ENCODE measurements around the gene C22orf42. TPM values are rescaled to one million over a fixed set of nuclear protein-coding genes. Genes with fewer than 3 reads are reported as not detected.
"Not testable (repeated sequence)": the region's sequence is repeated elsewhere in the genome, so short reads cannot be mapped to it uniquely, and the experiment has no call there.

Gene C22orf42
- total RNA-seq: not detected in 2 replicates

GRCh38 chr22:32158712-32159533 is at the start of gene C22orf42:
C22orf42 (minus strand) TSS chr22:32159303; CDS start chr22:32159215, 88 bp downstream.
- DNase-seq (ENCODE audit: low read depth): no peak

DNA sequence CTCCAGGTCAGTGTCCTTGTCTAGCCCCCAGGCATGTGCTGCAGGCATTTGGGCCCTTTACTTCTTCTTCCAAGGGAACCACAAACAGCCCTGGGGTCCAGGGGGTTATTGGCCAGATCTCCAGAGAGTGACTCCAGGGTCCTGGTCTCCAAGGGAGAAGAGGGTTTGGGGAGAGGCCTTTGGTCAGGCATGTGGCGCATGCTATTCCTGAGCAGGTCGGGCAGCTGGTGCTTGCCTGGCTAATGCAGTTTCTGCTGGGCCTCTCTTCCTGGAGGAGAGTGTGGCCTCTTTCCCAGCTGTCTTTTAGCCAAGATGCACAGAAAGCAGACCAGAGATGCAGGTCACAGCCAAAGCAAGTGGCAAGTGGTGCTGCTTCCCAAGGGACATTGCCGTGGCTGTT is 49.6 kb upstream of the C22orf42 start:
- no peak for DNase-seq (ENCODE audit: low read depth)

DNA sequence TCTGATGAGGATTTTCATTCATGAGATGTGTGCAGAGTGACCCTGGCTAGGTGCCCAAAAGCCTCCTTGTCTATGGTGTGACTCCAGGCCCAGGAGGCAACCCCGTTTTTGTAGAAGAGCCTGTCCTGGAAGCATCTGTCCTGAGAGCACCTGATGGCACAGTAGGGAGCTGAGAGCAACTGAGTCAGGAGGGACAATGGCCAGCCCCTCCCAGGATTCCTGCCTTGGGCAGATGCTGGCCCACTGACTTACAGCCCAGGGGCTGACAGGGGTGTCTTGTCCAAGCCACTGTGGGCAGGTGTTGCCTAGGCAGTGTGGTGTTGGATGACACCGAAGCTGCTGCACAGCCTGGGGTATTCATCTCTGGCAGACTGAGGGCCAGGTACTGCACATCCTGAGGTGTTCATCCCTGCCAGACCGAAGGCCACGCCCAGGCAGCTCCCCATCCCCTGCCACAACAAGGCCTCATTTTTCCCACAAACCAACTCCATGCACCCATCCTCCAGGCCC is 48.9 kb upstream of the C22orf42 start:
- DNase-seq (ENCODE audit: low read depth): no peak

- DNase-seq (ENCODE audit: low read depth): peak; percentile 20
Observed at GRCh38 chr22:32206774-32207758, 48.0 kb upstream of the C22orf42 start.

- no peak for DNase-seq (ENCODE audit: low read depth)
Observed at GRCh38 chr22:32205974-32206773, 47.1 kb upstream of the C22orf42 start.

- DNase-seq (ENCODE audit: low read depth): peak; percentile 52
Observed at GRCh38 chr22:32204856-32205722, 46.0 kb upstream of the C22orf42 start, which contains the start of gene RFPL2. RFPL2 (minus strand) TSS chr22:32205073; CDS start chr22:32202451, 2,622 bp downstream.

DNA sequence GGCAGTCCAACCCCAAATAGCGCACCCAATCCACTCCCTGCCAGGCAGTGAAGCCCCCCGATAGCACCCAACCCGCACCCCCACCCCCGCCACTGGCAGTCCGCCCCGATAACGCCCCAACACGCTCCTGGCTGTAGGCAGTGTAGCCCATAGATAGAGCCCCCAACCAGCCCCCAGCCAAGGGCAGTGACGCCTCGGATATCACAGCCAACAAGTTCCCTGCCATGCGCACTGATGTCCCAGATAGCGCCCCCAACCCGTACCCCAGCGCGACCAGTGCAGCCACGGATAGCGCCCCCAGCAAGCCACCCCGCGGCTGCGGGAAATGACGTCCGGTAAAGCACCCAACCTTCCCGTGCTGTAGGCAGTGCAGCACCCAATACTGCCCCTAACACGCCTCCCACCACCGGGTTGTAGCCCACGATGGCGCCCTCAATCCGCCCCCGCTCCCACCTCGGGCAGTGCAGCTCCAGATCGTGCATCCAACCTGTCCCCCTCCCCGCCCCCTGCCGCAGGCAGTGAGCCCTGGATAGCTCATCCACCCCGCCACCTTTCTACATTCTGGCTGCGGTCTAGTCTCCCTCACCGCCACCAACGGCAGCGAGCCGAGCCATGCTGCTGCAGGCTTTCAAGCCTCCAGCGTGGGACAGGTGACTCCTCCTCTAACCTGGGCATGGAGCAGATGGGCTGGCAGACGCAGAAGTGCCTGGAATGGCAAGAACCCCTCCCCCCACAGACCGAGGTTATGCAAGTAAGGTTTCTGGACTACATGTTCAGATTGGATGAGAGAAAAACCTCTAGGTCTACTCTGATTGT is 45.1 kb upstream of the C22orf42 start:
- DNase-seq (ENCODE audit: low read depth): peak; percentile 55

DNA sequence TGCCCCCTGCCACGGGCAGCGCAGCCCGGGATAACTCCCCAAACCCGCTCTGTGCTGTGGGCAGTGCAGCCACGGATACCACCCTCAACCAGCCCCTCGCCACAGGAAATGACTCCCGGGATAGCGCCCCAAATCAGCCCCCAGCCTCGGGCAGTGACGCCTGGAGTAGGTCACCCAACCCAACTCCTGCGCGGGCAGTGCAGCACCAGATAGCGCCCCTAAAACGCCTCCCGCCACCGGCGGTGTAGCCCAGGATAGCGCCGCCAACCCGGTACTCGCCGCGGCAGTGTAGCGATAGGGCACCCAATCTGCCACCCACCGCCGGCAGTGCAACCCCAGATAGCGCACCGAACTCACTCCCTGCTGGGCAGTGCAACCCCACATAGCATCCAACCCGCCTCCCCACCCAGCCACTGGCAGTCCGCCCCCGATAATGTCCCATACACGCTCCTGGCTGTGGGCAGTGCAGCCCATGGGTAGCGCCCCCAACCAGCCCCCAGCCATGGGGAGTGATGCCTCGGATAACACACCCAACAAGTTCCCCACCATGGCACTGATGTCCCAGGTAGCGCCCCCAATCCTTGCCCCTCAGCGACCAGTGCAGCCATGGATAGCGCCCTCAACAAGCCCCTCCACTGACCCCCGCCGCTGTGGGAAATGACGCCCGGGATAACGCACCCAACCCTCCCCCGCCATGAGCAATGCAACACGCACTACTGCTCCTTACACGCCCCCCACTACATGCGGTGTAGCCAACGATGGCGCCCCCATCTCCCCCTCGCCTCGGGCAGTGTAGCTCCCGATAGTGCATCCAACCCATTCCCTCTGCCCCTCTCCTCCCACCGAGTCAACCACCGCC is 44.3 kb upstream of the C22orf42 start:
- no peak for DNase-seq (ENCODE audit: low read depth)

DNA sequence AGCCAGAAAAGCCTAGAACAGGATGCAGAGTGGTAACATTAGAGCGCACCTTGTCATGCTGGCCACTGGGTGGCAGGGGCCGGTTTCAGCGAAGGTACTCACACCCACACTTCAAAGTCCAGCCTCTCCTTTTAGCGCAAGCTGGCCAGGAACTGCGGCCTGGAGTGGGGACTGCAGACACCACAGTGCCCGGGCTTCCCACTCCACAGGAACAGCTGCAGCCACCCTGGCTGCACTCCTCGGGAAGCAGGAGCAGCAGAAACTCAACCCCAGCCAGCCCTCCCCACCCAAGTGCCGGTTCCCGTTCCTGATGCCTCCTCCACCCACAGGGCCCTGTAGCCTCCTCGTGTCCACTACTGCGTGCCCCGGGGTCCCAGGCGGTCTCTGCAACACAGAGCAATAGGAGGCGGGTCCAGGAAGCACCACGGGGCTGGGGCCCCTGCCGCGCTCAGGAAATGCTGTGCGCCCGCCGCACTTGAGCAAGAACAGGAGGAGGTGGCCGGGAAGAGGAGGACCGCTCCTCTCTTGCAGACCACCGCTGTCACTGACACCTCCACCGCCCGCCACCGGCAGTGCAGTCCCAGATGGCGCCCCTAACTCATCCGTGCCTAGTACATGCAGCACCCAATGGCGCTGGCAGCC is 43.6 kb upstream of the C22orf42 start:
- peak; percentile 67 for DNase-seq (ENCODE audit: low read depth)

DNA sequence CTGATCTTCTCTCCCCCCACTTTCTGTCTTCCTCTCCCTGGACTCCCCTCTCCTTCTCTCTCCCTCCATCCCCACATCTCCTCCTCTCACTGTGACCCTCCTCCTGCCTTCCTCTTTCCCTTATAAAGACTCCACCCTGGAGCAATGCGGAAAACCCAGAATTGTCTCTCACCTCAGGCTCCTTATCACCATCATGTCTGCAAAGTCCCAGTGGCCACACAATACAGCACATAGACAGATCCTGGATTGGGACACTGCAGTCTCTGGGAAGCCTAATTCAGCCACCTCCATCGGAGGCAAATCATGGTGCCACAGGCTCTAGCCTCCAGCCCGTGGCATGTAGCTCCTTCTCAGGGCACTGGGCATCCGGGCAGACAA is 43.0 kb upstream of the C22orf42 start:
- no peak for DNase-seq (ENCODE audit: low read depth)

- DNase-seq (ENCODE audit: low read depth): no peak
Observed at GRCh38 chr22:32200752-32201151, 41.6 kb upstream of the C22orf42 start.

DNA sequence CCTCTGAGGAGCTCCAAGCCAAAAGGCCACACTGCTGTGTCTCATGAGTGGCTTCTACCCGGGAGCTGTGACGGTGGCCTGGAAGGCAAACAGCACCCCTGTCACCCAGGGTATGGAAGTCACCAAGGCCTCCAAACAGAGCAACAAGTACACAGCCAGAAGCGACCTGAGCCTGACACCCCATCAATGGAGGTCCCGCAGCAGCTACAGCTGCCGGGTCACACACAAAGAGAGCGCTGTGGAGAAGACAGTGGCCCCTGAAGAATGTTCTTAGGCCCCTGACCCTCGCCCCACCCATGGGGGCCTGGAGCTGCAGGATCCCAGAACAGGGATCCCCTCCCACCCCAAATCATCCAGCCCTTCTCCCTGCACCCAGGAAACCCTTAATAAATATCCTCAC is 40.9 kb upstream of the C22orf42 start:
- no peak for DNase-seq (ENCODE audit: low read depth)

- DNase-seq (ENCODE audit: low read depth): no peak
Observed at GRCh38 chr22:32199341-32199740, 40.2 kb upstream of the C22orf42 start.

DNA sequence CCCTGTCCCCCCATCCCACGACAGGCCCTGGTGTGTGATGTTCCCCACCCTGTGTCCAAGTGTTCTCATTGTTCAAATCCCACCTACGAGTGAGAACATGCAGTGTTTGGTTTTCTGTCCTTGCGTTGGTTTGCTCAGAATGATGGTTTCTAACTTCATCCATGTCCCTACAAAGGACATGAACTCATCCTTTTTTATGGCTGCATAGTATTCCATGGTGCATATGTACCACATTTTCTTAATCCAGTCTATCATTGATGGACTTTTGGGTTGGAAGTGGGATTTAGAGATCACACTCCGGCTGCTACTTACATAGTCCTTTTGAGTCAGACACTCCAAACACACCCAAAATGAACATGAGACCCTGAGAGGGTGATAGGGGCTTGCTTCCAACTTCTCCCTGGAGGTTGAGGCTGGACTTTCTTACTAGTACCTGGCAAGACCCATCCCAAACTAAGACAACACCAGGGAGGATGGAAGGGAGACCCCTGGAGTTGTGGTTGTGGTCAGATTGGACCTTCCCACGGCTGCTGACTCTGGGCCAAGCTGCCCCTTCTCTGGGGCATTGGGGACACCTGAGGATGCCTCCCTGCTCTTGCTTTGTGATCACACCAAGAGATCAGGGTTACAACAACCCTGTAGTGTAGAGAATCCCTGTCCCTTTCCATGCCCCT is 38.6 kb upstream of the C22orf42 start:
- not testable (repeated sequence) for DNase-seq (ENCODE audit: low read depth)

DNA sequence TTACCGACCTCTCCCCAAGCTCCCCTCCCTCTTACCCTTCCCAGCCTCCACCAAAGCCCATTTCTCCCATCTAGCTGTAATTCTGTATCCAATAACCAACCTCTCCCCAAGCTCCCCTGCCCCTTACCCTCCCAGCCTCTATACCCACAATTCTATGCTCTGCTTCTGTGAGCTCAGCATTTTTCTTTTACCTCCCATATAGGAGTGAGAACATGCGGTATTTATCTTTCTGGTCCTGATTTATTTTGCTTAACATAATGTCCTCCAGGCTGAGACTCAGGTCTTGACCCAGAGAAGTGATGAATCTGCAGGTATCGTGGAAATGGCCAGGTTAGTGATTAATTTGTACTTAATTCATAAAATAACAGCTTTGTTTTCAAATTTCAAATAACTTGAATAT is 36.8 kb upstream of the C22orf42 start:
- DNase-seq (ENCODE audit: low read depth): not testable (repeated sequence)

DNA sequence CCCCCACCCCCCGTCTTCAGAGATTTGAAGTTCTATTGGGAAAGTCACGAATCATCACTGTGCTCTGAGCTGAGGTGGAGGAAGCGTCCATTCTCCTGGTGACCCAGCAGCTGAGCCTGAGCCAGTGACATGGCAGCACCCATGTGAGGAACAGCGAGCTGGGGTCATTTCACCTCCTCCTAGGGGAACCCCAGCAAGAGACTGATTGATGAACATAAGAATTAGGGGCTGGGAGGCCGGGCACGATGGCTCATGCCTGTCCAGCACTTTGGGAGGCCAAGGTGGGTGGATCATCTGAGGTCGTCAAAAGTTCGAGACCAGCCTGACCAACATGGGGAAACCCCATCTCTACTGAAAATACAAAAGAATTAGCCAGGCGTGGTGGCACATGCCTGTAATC is 34.2 kb upstream of the C22orf42 start:
- DNase-seq (ENCODE audit: low read depth): not testable (repeated sequence)

DNA sequence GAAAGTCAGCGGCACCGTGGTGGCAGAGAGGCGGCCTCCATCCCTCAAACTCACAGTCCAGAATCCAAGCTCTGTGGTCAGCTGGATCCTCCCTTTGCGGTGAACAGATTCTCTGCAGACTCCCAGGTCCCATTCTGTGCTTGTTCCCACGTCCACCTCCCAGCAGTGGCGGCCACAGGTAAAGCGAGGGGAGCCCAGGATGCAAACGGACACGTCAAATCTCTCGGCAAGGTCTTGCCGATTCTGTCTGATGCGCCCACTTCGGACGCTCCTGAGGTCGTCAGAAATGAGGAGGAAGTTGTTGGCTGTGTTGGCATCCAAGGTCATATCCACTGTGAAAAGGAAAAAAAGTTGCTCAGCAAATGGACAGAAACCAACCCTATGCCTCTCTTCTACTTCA is 31.9 kb upstream of the C22orf42 start:
- not testable (repeated sequence) for DNase-seq (ENCODE audit: low read depth)

Data from renal cortical epithelial cell (primary cell).